H9 (cell line): ENCODE measurements around the gene AFF2. TPM values are rescaled to one million over a fixed set of nuclear protein-coding genes. Genes with fewer than 3 reads are reported as not detected.

Source experiments
- DNase-seq: peaks from one replicate; pipeline ENCODE4 v3.0.0-alpha.2; 2017
- H2AFZ ChIP-seq: one replicate; pipeline ENCODE4 v1.6.1; 2013; ENCODE audit warnings: mild to moderate bottlenecking, low read length, control low read depth, moderate library complexity
- H2AK5ac ChIP-seq: 2 replicates; pipeline ENCODE4 v1.6.1; 2013; ENCODE audit warnings: low read length, control low read depth, mixed read lengths; ENCODE audit not compliant: insufficient read length
- H2BK120ac ChIP-seq: one replicate; pipeline ENCODE4 v1.6.1; 2013; ENCODE audit warnings: low read depth, mild to moderate bottlenecking, low read length, control low read depth, inconsistent platforms; ENCODE audit not compliant: poor library complexity, severe bottlenecking
- H2BK12ac ChIP-seq: 2 replicates; pipeline ENCODE4 v1.6.1; 2013; ENCODE audit warnings: low read length, control low read depth, mixed read lengths, low read depth; ENCODE audit not compliant: insufficient read length
- H2BK15ac ChIP-seq: 2 replicates; pipeline ENCODE4 v1.6.1; 2013; ENCODE audit warnings: low read depth, low read length, control low read depth
- H2BK20ac ChIP-seq: one replicate; pipeline ENCODE4 v1.6.1; 2013; ENCODE audit warnings: low read depth, mild to moderate bottlenecking, low read length, control low read depth, inconsistent platforms; ENCODE audit not compliant: poor library complexity, severe bottlenecking
- H2BK5ac ChIP-seq: 2 replicates; pipeline ENCODE4 v1.6.1; 2013; ENCODE audit warnings: low read length, control low read depth, mixed read lengths; ENCODE audit not compliant: insufficient read length
- H3K14ac ChIP-seq: 2 replicates; pipeline ENCODE4 v1.6.1; 2013; ENCODE audit warnings: low read length, control low read depth; ENCODE audit not compliant: insufficient read depth
- H3K18ac ChIP-seq: 2 replicates; pipeline ENCODE4 v1.6.1; 2013; ENCODE audit warnings: low read depth, mild to moderate bottlenecking, mixed read lengths, low read length, control low read depth; ENCODE audit not compliant: insufficient read length
- H3K23ac ChIP-seq: 2 replicates; pipeline ENCODE4 v1.6.1; 2013; ENCODE audit warnings: low read length, control low read depth, mixed read lengths, low read depth; ENCODE audit not compliant: insufficient read length
- H3K23me2 ChIP-seq: 2 replicates; pipeline ENCODE4 v1.6.1; 2013; ENCODE audit warnings: low read depth, mild to moderate bottlenecking, mixed read lengths, low read length, control low read depth; ENCODE audit not compliant: insufficient read length, poor library complexity, severe bottlenecking
- H3K27ac ChIP-seq: 2 replicates; pipeline ENCODE4 v1.5.1; 2013; ENCODE audit warnings: low read length, control low read depth, mixed read lengths, low read depth; ENCODE audit not compliant: insufficient read length
- H3K27me3 ChIP-seq: 2 replicates; pipeline ENCODE4 v1.6.1; 2013; ENCODE audit warnings: low read length, control low read depth, inconsistent platforms; ENCODE audit not compliant: insufficient read depth
- H3K4ac ChIP-seq: 2 replicates; pipeline ENCODE4 v1.6.1; 2013; ENCODE audit warnings: low read depth, mild to moderate bottlenecking, control low read depth, inconsistent platforms, low read length, moderate library complexity
- H3K4me1 ChIP-seq: 2 replicates; pipeline ENCODE4 v1.6.1; 2013; ENCODE audit warnings: low read length, control low read depth, inconsistent platforms; ENCODE audit not compliant: insufficient read depth
- H3K4me2 ChIP-seq: 2 replicates; pipeline ENCODE4 v1.6.1; 2013; ENCODE audit warnings: low read length, control low read depth, mixed read lengths; ENCODE audit not compliant: insufficient read length, insufficient read depth
- H3K56ac ChIP-seq: 2 replicates; pipeline ENCODE4 v1.6.1; 2013; ENCODE audit warnings: low read depth, mild to moderate bottlenecking, mixed read lengths, low read length, control low read depth; ENCODE audit not compliant: insufficient read length
- H3K79me1 ChIP-seq: 2 replicates; pipeline ENCODE4 v1.6.1; 2013; ENCODE audit warnings: low read depth, mild to moderate bottlenecking, moderate library complexity, low read length, control low read depth, inconsistent platforms; ENCODE audit not compliant: insufficient read depth, poor library complexity, severe bottlenecking
- H3K79me2 ChIP-seq: 2 replicates; pipeline ENCODE4 v1.6.1; 2013; ENCODE audit warnings: low read length, control low read depth, inconsistent platforms; ENCODE audit not compliant: insufficient read depth
- H3K9ac ChIP-seq: 2 replicates; pipeline ENCODE4 v1.6.1; 2013; ENCODE audit warnings: low read length, control low read depth, mixed read lengths; ENCODE audit not compliant: insufficient read length; ENCODE audit errors: extremely low read depth
- H3K9me3 ChIP-seq: one replicate; pipeline ENCODE4 v1.6.1; 2013; ENCODE audit warnings: low read depth, low read length, inconsistent platforms; ENCODE audit not compliant: control insufficient read depth
- H3T11ph ChIP-seq: one replicate; pipeline ENCODE4 v1.6.1; 2013; ENCODE audit warnings: mild to moderate bottlenecking, low read length, control low read depth, inconsistent platforms
- H4K20me1 ChIP-seq: one replicate; pipeline ENCODE4 v1.6.1; 2013; ENCODE audit not compliant: control insufficient read depth, insufficient read length, insufficient read depth
- H4K5ac ChIP-seq: 2 replicates; pipeline ENCODE4 v1.6.1; 2013; ENCODE audit warnings: low read depth, mild to moderate bottlenecking, mixed read lengths, low read length, control low read depth; ENCODE audit not compliant: insufficient read length
- H4K8ac ChIP-seq: replicated peaks from 2 replicates; pipeline ENCODE4 v1.6.1; 2013; ENCODE audit warnings: low read length, control low read depth, mixed read lengths, low read depth; ENCODE audit not compliant: insufficient read length
- H4K91ac ChIP-seq: 2 replicates; pipeline ENCODE4 v1.6.1; 2013; ENCODE audit warnings: low read depth, mild to moderate bottlenecking, moderate library complexity, mixed read lengths, low read length, control low read depth; ENCODE audit not compliant: insufficient read length
- H3K27ac Mint-ChIP-seq, 3 experiments: 2 replicates in 2 of 3; 3 replicates in 1 of 3; pipeline ENCODE4 v1.8.0; 2020 to 2021; ENCODE audit warnings: mixed read lengths in 3 of 3, mild to moderate bottlenecking in 1 of 3, moderate library complexity in 1 of 3
- H3K27me3 Mint-ChIP-seq: 2 replicates; pipeline ENCODE4 v1.8.0; 2021; ENCODE audit warnings: low read depth, mild to moderate bottlenecking, moderate library complexity, mixed read lengths
- H3K36me3 Mint-ChIP-seq, 3 experiments: 2 replicates in 2 of 3; 3 replicates in 1 of 3; pipeline ENCODE4 v1.8.0; 2020 to 2021; ENCODE audit warnings: low read depth in 3 of 3, mixed read lengths in 3 of 3; ENCODE audit not compliant: insufficient read depth in 1 of 3
- H3K4me1 Mint-ChIP-seq, 2 experiments: 2 replicates each; pipeline ENCODE4 v1.8.0; 2020; ENCODE audit warnings: mixed read lengths in 2 of 2
- H3K4me3 Mint-ChIP-seq, 2 experiments: 2 replicates in 1 of 2; 3 replicates in 1 of 2; pipeline ENCODE4 v1.8.0; 2020 to 2021; ENCODE audit warnings: mild to moderate bottlenecking in 2 of 2, mixed read lengths in 2 of 2, moderate library complexity in 1 of 2
- H3K9me3 Mint-ChIP-seq, 2 experiments: 2 replicates in 1 of 2; 3 replicates in 1 of 2; pipeline ENCODE4 v1.8.0; 2020; ENCODE audit warnings: mild to moderate bottlenecking in 2 of 2, mixed read lengths in 2 of 2, moderate library complexity in 1 of 2
- WGBS: extraction: QIAGEN DNeasy Blood & Tissue Kit; methylation state at CpG from one replicate; pipeline ENCODE4 v1.1.7; 2013; ENCODE audit warnings: missing lambda C conversion rate, low lambda C conversion rate, mixed read lengths; ENCODE audit not compliant: insufficient read length; ENCODE audit errors: extremely low coverage; 5-methylcytosine and 5-hydroxymethylcytosine counted together
- total RNA-seq: library from RNA; stranded (reverse); gene quantifications from 2 replicates; pipeline ENCODE4 v1.2.1, GENCODE V29; 2021
- TF ChIP-seq, protein P1 (sequence below): fragments of 200-600 bp; sonication (generic); conservative IDR thresholded peaks from 3 replicates; pipeline ENCODE4 v1.8.0; 2021; ENCODE audit warnings: antibody characterized with exemption, mild to moderate bottlenecking

AFF2 gene
- total RNA-seq, 1 experiment from 2014 or later = 14.6 TPM

DNA sequence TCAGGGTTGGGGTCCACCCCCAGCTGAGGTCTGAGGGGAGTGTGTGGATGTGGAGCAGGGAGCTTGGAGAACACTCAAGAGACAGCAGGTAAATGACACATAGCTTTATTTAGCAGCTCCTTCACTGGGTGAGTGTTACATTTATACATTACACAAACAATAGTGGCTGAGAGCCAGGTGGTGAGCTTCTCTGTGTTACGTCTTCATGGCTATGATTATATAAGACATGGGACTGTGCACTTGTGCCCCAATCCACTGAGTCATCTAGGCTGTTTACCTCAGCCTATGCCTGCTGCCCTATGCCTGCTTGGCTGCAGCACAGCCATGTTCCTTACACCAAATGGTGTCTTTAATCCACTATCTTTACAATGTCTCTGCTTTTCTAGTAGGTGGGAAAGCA is 459.6 kb downstream of the AFF2 start:
- H2AFZ ChIP-seq = no peak overlapping the region
- H2BK15ac ChIP-seq = no peak overlapping the region
- H3K23ac ChIP-seq = no peak overlapping the region
- no peak overlapping the region for H2BK20ac ChIP-seq
- H2BK120ac ChIP-seq = no peak overlapping the region
- no peak overlapping the region for H4K91ac ChIP-seq
- H2BK5ac ChIP-seq = no peak overlapping the region
- H3K4me3 Mint-ChIP-seq = no peak overlapping the region
- no peak overlapping the region for H3K18ac ChIP-seq
- H3K9me3 ChIP-seq = peaks cover 68% of the 10 kb centered on the region
- H3K23me2 ChIP-seq = no peaks in the 10 kb centered on the region
- H3K9ac ChIP-seq = no peak overlapping the region
- H3T11ph ChIP-seq = no peak overlapping the region
- H3K79me1 ChIP-seq = no peaks in the 10 kb centered on the region
- no peak overlapping the region for H2BK12ac ChIP-seq
- no peaks in the 10 kb centered on the region for H3K4me1 Mint-ChIP-seq
- no peak overlapping the region for H3K4me2 ChIP-seq
- no peak overlapping the region for H4K5ac ChIP-seq
- H3K79me2 ChIP-seq = no peaks in the 10 kb centered on the region
- DNase-seq = no peak
- no peak overlapping the region for H3K56ac ChIP-seq
- H2AK5ac ChIP-seq = no peak overlapping the region
- H4K20me1 ChIP-seq = no peaks in the 10 kb centered on the region
- no peaks in the 10 kb centered on the region for H3K4me1 ChIP-seq
- H3K14ac ChIP-seq = no peak overlapping the region
- H3K27me3 ChIP-seq = no peaks in the 10 kb centered on the region
- TF ChIP-seq, protein P1, sequence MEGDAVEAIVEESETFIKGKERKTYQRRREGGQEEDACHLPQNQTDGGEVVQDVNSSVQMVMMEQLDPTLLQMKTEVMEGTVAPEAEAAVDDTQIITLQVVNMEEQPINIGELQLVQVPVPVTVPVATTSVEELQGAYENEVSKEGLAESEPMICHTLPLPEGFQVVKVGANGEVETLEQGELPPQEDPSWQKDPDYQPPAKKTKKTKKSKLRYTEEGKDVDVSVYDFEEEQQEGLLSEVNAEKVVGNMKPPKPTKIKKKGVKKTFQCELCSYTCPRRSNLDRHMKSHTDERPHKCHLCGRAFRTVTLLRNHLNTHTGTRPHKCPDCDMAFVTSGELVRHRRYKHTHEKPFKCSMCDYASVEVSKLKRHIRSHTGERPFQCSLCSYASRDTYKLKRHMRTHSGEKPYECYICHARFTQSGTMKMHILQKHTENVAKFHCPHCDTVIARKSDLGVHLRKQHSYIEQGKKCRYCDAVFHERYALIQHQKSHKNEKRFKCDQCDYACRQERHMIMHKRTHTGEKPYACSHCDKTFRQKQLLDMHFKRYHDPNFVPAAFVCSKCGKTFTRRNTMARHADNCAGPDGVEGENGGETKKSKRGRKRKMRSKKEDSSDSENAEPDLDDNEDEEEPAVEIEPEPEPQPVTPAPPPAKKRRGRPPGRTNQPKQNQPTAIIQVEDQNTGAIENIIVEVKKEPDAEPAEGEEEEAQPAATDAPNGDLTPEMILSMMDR = no peak
- peaks cover 51 to 58% of the 10 kb centered on the region in 2 experiments for H3K9me3 Mint-ChIP-seq
- no peak overlapping the region for H3K27ac Mint-ChIP-seq
- no peaks in the 10 kb centered on the region for H3K27me3 Mint-ChIP-seq
- H3K4ac ChIP-seq = no peak overlapping the region
- WGBS = no CpG with 5 or more reads among the region's 1 CpG
- H4K8ac ChIP-seq = no peak overlapping the region
- H3K27ac ChIP-seq = no peak overlapping the region
- H3K36me3 Mint-ChIP-seq = peaks cover 0 to 10% (median 4%) of the 10 kb centered on the region in 3 experiments; a peak in 5 of 7 replicates
